OCI-LY1 (cell line): Measurements from ENCODE around the gene PIAS3.

Experiments
- H2AFZ ChIP-seq: fragments of 200-600 bp; sonication (generic), shearing (Covaris generic); 2 replicates; pipeline ENCODE4 v1.6.0; 2014; ENCODE audit warnings: antibody characterized with exemption, mild to moderate bottlenecking, low read length
- H3F3A ChIP-seq: fragments of 200-600 bp; sonication (generic), shearing (Covaris generic); 2 replicates; pipeline ENCODE4 v1.6.0; 2014; ENCODE audit warnings: mild to moderate bottlenecking, antibody characterized with exemption, low read length, moderate library complexity; ENCODE audit not compliant: insufficient read depth
- H3K27ac ChIP-seq: fragments of 200-600 bp; sonication (generic); 2 replicates; pipeline ENCODE4 v1.5.1; 2014; ENCODE audit warnings: low read length, mixed run types, mild to moderate bottlenecking, low read depth; ENCODE audit not compliant: poor library complexity, severe bottlenecking
- H3K27me3 ChIP-seq: fragments of 200-600 bp; sonication (generic); 2 replicates; pipeline ENCODE4 v1.6.0; 2014; ENCODE audit warnings: antibody characterized with exemption, mild to moderate bottlenecking, low read length, moderate library complexity; ENCODE audit not compliant: insufficient read depth
- H3K36me3 ChIP-seq: fragments of 200-600 bp; sonication (generic); 2 replicates; pipeline ENCODE4 v1.6.1; 2014; ENCODE audit warnings: mild to moderate bottlenecking, antibody characterized with exemption, low read length, moderate library complexity, mixed read lengths; ENCODE audit not compliant: insufficient read depth
- H3K4me1 ChIP-seq: fragments of 200-600 bp; sonication (generic); 2 replicates; pipeline ENCODE4 v1.5.1; 2014; ENCODE audit warnings: mild to moderate bottlenecking, low read length, moderate library complexity; ENCODE audit not compliant: insufficient read depth, severe bottlenecking
- H3K4me2 ChIP-seq: fragments of 200-600 bp; sonication (generic), shearing (Covaris generic); 2 replicates; pipeline ENCODE4 v1.6.1; 2014; ENCODE audit warnings: low read length
- H3K4me3 ChIP-seq: fragments of 200-600 bp; sonication (generic); 2 replicates; pipeline ENCODE4 v1.5.1; 2014; ENCODE audit warnings: low read length, low read depth, mild to moderate bottlenecking, mixed read lengths; ENCODE audit not compliant: poor library complexity, severe bottlenecking
- H3K79me2 ChIP-seq: fragments of 200-600 bp; shearing (Covaris generic); 2 replicates; pipeline ENCODE4 v1.6.1; 2016; ENCODE audit warnings: mixed run types, low read length, mixed read lengths; ENCODE audit not compliant: insufficient read depth
- H3K9ac ChIP-seq: fragments of 200-600 bp; sonication (generic), shearing (Covaris generic); 2 replicates; pipeline ENCODE4 v1.6.1; 2014; ENCODE audit warnings: mild to moderate bottlenecking, low read length, mixed read lengths
- H3K9me2 ChIP-seq: fragments of 200-600 bp; sonication (generic), shearing (Covaris generic); 2 replicates; pipeline ENCODE4 v1.6.1; 2014; ENCODE audit warnings: low read depth, mild to moderate bottlenecking, low read length, mixed read lengths
- H3K9me3 ChIP-seq: fragments of 200-600 bp; shearing (Covaris generic); 2 replicates; pipeline ENCODE4 v1.6.1; 2014; ENCODE audit warnings: low read length, mixed read lengths
- H4K20me1 ChIP-seq: fragments of 200-600 bp; sonication (generic), shearing (Covaris generic); 2 replicates; pipeline ENCODE4 v1.6.0; 2016; ENCODE audit warnings: mild to moderate bottlenecking, low read length; ENCODE audit not compliant: insufficient read depth
- CTCF ChIP-seq: fragments of 200-600 bp; sonication (generic), shearing (Covaris generic); IDR thresholded peaks from 2 replicates; pipeline ENCODE4 v1.5.1; 2017; ENCODE audit warnings: mild to moderate bottlenecking, antibody characterized with exemption, low read length, moderate library complexity, mixed read lengths
- EZH2 ChIP-seq: fragments of 200-600 bp; sonication (generic), shearing (Covaris generic); IDR thresholded peaks from 2 replicates; pipeline ENCODE4 v1.8.0; 2017; ENCODE audit warnings: borderline replicate concordance, mixed run types, mild to moderate bottlenecking, antibody characterized with exemption, low read length, moderate library complexity, mixed read lengths

PIAS3 gene

GRCh38 chr1:145859491-145860023 lies 676 bp upstream of the PIAS3 start:
- Histone ChIP-seq H3K4me1 (peaks cover 12% of the 10 kb centered on the region), H3K9ac (peak overlapping the region; percentile 59), H3K9me3 (no peaks in the 10 kb centered on the region), H4K20me1 (no peaks in the 10 kb centered on the region), H3K9me2 (no peaks in the 10 kb centered on the region), H3K4me3 (peak overlapping the region; percentile 69), H3K4me2 (peak overlapping the region; percentile 66), H3K36me3 (peaks cover 5% of the 10 kb centered on the region; the same call in 1 of the 2 replicates), H3K79me2 (no peaks in the 10 kb centered on the region), H3K27ac (peak overlapping the region; percentile 4), H3K27me3 (no peaks in the 10 kb centered on the region), H3F3A (no peaks in the 10 kb centered on the region), H2AFZ (peak overlapping the region; percentile 90)
- TF ChIP-seq CTCF, result no peak
- no peak for TF ChIP-seq EZH2

DNA sequence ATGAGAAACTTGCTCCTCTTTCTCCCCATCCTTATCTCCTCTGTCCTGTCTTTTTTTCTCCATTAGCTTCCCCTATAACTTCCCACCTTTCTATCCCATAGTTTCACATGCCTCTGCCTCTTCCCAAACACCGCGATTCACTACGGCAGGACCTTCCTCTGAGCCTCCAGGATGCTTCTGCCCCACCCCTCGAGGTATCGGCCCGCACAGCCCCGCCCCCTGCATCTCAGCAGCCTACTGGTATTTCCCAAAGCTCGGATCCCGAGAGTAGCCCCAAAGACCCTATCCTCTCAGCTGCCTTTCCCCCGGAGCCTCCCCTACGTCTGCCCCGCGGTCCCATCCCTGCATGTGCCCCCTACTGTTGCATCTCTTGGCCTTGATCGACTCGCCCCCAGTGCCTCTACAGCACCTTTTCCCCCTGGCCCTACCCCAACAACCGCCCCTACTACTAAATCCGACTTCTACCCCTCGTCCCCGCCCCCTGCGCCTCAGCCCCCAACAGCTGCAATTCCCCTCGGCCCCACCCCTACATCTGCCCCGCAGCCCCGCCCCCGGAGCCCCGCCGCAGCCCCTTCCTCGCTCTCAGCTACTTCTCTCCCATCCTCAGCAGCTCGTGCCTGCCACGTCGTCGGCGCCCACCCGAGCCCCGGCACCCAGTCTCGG lies 512 bp downstream of the PIAS3 start:
- TF ChIP-seq EZH2, result no peak
- TF ChIP-seq CTCF, result no peak
- H3F3A ChIP-seq, result no peaks in the 10 kb centered on the region
- H4K20me1 ChIP-seq, result no peaks in the 10 kb centered on the region
- peaks cover 12% of the 10 kb centered on the region for H3K4me1 ChIP-seq
- H3K27me3 ChIP-seq, result no peaks in the 10 kb centered on the region
- H3K9me2 ChIP-seq, result no peaks in the 10 kb centered on the region
- peak overlapping the region; percentile 65 for H3K9ac ChIP-seq
- no peak overlapping the region for H2AFZ ChIP-seq
- H3K4me3 ChIP-seq, result peak overlapping the region; percentile 69
- H3K9me3 ChIP-seq, result no peaks in the 10 kb centered on the region
- peaks cover 16% of the 10 kb centered on the region; the same call in 1 of the 2 replicates for H3K36me3 ChIP-seq
- peak overlapping the region; percentile 66 for H3K4me2 ChIP-seq
- no peaks in the 10 kb centered on the region for H3K79me2 ChIP-seq
- no peak overlapping the region for H3K27ac ChIP-seq

DNA sequence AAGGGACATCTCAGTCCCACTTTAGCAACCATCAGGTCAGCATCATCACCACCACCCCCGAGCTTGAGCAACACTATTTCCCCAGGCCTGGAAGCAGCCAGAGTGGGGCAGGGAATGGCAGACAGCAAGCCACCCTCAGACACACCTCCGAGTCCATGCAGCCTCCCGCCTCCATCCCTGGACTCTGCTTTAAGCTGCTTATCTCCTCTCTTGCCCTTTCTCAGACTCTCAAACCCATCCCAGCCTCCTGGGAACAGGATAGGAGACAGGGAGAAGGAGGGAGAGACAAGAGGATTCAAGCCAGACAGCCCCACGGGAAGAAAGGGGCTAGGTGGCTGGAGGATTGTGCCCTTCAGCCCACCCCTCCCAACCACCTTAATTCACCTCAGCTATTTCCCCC lies 1.7 kb downstream of the PIAS3 start:
- TF ChIP-seq CTCF (no peak), EZH2 (no peak)
- Histone ChIP-seq H3K4me1 (peaks cover 12% of the 10 kb centered on the region), H3K79me2 (no peaks in the 10 kb centered on the region), H2AFZ (no peak overlapping the region), H3K4me3 (no peak overlapping the region), H3K9ac (no peak overlapping the region), H3K27ac (no peak overlapping the region), H3K4me2 (no peak overlapping the region), H3K9me2 (no peaks in the 10 kb centered on the region), H4K20me1 (no peaks in the 10 kb centered on the region), H3K36me3 (peaks cover 18% of the 10 kb centered on the region; the same call in 1 of the 2 replicates), H3K27me3 (no peaks in the 10 kb centered on the region), H3F3A (no peaks in the 10 kb centered on the region), H3K9me3 (no peaks in the 10 kb centered on the region)
